Right lung (tissue), 5 donors: ENCODE results near the gene ATF1. TPM values are rescaled to one million over a fixed set of nuclear protein-coding genes. Genes with fewer than 3 reads are reported as not detected.
A peak's percentile ranks its signal among the peaks of the same experiment; 100 is the strongest.
"Not testable (repeated sequence)": the region's sequence is repeated elsewhere in the genome, so short reads cannot be mapped to it uniquely, and the experiment has no call there.

Experiments
- DNase-seq, 2 donors: peaks; one replicate each; pipeline ENCODE4 v3.0.0-alpha.2; 2013
- polyA plus RNA-seq, 5 donors: library from polyadenylated mRNA; unstranded; fragments of 120-200 nt; gene quantifications; one replicate each; pipeline versions ENCODE4 v1.2.1 to v1.2.3, GENCODE V29; 2013; ENCODE audit warnings: inconsistent platforms in 1 of 5, low replicate concordance in 1 of 5; ENCODE audit not compliant: insufficient read length in 5 of 5, insufficient read depth in 1 of 5

The ATF1 gene
- polyA plus RNA-seq, 5 donors, result 38.0 to 57.1 (median 50.9) TPM

DNA sequence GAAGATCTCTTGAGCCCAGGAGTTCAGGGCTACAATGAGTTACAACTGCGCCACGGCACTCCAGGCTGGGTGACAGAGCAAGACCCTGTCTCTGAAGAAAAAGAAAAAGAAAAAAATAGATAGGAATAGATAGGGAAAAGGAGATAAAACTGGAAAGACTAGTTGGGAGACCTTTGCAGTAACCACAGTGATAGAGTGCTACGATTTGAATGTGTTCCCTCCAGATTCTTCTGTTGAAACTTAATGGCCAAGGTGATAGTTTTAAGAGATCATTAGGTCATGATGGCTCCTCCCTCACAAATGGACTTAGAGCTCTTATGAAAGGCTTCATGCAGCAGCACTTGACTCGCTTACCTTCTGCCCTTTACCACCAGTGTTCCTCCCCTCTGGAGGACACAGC lies 13.5 kb upstream of the ATF1 start:
- DNase-seq, result no peak

DNA sequence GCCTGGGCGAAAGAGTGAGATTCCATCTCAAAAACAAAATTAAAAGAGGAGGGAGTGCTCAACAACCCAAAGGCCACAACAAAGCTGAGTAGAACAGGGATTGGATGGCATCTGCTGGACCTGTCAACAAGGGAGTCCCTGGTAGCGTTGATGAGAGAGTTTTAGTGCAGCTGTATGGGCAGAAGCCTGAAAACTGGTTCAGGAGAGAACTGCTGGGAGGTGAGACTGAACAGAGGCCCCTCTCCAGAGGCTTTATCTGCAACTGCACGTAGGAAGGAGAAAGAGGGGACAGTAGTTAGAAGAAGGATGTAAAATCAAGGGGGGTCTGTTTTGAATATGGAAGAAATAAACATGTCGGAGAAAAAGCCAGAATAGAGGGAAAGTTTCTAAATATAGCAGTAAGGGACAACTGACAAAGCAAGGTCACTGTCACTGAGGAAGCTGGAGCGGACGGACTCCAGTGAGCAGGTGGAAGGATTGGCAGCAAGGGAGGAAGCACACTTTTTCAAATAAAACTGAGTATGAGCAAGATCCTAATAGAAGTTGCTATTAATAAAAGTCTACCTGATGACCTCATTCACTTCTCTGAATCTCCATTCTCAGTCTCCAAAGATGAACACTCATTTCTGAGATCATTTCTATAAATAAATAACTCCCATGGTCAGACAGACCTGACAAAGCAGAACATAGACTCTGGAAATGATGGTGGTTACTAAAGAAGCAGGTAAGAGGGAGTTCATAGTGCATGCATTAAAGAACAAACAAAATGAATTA lies 11.8 kb upstream of the ATF1 start:
- no peak for DNase-seq

DNA sequence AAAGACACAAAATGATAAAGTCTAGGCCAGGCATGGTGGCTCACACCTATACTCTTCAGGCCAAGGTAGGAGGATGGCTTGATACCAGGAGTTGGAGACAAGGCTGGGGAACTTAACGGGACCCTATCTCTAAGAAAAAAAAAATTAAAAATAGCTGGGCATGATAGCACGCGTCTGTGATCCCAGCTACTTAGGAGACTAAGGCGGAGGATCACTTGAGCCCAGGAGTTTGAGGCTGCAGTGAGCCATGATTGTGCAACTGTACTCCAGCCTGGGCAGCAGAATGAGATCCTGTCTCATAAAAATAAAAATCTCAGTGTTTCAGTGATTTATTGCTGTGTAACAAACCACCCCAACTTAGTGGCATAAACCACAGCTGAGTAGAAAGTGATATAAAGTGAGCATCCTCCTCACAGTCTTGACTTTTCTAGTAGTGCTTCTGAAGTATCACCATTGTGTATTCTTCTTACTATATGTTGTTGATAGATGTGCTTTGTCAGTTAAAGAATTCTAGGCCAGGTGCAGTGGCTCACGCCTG lies 10.6 kb upstream of the ATF1 start:
- DNase-seq, result no peak

DNA sequence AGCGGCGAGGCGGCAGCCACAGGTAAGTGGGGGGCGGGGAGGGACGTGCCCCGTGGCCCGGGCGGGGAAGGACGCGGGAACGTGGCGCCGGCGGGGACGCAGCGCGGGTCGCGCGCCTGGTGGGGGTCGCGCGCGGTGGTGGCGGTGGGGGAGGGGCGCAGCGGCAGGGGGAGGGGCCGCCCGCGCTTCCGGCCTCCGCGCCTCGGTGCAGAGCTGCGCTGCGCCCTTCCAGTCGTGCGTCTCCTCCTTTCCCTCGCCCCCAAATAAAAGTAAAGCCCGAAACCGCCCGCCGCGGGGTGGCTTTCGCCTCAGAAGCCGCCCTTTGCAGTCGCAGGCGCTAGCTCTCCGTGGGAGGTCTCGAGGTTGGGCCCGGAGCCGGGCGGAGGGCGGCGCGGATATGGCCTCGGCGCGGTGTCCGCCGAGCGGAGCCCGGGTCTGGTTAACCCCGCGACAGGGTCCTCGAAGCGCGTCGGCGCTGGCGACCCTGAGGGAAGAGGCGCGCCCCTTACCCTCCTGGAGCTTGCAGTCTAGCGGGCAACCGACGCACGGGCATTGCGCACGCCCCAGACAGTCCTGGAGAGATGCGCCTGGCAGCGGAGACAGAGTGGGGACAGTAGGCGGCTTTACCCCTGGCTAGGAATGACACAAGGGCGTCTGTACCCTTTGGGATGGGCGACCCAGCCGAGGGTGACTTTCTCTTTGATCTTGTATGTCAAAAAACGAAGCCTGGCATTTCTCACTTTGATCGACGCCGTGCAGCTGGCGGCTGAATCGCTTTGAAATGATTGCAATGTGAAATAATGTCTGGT lies 589 bp downstream of the ATF1 start:
- DNase-seq, result peak; percentile 44 to 51

DNA sequence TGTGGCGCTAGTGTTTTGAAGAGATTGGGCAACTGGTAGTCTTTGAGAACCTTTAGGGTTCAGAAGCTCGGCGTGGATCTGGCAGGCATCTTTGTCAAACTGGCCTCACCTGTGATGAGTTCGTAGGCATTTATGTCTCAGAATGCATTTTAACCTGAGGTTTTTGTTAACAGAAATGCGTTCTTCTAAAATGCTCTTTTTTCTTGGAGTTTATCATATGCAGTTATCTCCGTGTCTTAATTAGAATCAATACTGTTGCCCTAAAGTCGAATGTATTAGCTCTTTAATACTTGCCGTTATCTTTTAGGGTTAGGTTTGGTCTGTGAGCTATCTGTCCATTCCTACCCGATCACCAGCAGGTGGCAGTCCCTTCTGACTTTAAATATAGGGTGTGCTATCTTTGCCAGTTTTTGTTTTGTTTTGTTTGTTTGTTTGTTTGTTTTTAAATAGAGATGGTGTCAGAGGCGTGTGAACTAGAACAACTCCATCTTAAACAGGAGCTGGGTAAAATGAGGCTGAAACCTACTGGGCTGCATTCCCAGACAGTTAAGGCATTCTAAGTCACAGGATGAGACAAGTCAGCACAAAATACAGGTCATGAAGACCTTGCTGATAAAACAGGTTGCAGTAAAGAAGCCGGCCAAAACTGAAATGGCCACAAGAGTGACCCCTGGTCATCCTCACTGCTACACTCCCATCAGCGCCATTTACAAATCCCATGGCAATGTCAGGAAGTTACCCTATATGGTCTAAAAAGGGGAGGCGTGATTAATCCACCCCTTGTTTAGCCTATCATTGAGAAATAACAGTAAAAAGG lies 1.4 kb downstream of the ATF1 start:
- peak; percentile 23 to 30 for DNase-seq

DNA sequence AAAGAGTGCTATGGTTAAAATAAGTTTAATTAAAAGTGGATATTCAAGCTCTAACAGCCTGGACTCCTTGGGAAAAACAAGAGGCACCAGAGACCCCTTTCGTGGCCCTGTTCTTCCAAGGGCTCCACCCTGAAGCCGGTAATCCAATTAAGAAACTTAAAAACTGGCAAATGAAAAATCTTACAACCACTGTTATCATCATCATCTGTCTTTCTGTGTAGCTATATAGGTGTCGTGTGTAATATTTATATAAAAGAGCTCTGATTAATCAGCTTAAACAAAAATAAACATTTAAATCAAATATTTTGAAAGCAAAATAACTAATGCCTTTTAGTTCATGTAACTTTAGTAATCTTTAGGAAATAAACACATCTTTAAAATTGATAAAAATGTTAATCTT lies 4.5 kb downstream of the ATF1 start:
- no peak for DNase-seq

DNA sequence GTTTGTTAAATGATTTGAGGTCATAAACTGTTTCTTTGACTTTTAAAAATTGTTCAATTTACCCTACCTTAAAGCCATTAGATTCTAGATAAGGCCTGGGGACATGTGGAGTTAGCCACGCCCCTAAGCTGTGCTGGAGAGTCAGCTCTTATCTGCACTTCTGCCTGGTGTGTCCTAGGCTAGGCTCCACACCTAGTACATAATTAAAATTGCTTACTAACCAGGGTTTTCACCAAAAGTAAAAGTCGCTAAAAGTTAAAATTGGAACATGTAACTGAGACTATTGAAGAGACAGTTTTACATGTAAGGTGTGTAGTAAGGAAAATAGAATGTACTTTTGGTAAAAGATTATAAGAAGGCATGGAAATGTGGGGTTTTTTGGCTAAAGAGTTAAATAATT lies 4.9 kb downstream of the ATF1 start:
- DNase-seq, result not testable (repeated sequence)

DNA sequence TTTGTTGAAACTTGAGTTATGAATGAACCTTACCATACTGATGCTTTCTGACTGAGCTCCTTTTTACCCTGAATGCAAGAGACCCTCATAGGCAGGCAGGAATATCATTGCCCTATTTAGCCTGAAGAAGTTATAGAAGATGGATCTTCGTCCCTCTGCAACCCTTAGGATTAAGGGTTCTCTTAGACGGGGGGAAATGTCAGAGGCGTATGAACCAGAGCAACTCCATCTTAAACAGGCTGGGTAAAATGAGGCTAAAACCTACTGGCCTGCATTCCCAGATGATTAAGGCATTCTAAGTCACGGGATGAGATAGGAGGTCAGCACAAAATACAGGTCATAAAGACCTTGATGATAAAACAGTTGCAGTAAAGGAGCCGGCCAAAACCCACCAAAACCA lies 7.5 kb downstream of the ATF1 start:
- no peak for DNase-seq

DNA sequence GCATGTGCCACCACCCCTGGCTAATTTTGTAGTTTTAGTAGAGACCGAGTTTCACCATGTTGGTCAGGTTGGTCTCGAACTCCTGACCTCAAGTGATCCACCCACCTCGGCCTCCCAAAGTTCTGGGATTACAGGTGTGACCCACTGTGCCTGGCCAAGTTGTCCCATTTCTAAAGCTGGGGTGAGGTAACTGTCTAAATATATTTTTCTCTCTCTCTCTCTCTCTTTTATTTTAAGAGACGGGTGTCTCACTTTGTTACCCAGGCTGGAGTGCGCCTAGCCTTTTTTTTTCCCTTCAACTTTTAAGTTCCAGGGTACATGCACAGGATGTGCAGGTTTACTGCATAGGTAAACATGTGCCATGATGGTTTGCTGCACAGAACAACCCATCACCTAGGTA lies 8.6 kb downstream of the ATF1 start:
- no peak for DNase-seq

DNA sequence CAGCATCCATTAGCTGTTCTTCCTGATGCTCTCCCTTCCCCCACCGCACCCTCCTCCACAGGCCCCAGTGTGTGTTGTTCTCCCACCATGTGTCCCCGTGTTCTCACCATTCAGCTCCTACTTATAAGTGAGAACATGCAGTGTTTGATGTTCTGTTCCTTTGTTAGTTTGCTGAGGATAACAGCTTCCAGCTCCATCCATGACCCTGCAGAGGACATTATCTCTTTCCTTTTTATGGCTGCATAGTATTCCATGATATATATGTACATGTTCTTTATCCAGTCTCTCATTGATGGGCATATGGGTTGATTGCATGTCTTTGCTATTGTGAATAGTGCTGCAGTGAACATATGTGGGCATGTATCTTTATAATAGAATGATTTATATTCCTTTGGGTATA lies 9.0 kb downstream of the ATF1 start:
- DNase-seq, result no peak

DNA sequence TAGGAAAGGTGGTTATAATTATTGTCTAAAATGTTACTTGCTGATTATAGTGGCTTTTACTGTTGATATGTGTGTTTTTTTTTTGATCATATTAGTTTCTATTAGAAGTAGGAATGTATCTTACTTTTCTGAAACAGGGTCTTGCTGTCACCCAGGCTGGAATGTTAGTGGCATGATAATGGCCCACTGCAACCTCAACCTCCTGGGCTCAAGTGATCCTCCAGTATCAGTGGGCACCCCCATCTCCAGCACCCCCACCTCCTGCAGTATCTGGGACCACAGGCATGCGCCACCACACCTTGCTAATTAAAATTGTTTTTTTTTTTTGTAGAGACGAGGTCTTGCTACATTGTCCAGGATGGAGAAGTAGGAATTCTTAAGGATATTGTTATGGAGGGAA lies 11.3 kb downstream of the ATF1 start:
- DNase-seq, result no peak

DNA sequence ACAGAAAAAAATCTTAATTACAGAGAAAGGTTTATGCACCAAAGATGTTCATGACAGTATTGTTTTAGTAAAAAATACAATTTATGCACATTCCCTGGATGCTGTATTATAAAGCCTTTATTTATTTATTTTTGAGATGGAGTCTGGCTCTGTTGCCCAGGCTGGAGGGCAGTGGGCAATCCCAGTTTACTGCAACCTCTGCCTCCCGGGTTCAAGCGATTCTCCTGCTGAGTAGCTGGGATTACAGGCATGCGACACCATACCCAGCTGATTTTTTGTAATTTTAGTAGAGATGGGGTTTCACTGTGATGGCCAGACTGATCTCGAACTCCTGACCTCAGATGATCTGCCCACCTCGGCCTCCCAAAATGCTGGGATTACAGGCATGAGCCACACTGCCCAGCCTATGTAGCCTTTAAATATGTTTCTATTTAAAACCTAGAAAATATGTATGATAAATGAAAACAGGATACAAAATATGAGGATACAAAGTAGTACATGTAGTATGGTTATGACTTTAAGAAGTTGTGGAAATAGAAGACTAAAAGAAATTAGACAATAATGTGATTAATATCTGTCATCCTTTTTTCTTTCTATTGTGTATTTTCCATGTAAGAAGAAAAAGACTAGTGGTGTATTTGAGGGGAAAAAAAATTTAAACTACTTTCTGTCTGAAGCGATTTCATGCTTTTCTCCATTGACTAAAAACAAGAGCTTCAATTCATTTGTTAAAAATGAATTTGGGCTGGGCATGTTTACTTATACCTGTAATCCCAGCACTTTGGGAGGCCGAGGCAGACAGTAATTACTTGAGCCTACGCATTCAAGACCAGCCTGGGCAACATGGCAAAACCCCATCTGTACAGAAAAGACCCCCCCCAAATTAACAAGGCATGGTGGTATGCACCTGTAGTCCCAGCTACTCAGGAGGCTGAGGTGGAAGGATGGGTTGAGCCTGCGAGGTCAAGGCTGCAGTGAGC lies 13.1 kb downstream of the ATF1 start:
- no peak for DNase-seq

DNA sequence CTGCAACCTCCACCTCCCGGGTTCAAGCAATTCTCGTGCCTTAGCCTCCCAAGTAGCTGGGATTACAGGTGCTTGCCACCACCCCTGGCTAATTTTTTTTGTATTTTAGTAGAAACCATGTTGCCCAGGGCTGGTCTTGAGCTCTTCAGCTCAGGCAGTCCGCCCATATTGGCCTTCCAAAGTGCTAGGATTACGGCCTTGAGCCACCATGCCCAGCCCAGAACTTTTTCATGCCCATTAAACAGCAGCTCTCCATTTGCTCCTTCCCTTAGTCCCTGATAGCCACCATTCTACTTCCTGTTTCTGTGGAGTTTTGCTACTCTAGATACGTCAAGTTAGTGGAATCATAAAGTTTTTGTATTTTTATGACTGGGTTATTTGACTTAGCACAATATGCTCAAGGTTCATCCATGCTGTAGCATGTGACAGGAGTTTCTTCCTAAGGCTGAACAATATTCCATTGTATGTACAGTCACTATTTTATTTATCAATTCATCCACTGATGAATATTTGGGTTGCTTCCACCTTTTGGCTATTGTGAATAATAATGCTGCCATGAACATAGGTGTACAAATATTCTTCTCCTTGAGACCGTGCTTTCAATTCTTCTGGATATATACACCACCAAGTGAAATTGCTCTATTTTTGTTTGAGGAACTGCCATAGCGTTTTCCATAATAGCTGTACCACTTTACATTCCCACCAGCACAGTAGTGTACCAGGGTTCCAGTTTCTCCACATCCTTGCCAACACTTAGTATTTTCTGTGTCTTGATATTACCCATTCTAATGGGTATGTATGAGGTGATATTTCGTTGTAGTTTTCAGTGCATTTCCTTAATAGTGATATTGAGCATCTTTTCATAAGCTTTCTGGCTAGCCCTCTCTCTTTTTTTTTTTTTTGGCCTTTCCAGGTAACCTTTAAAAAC lies 15.0 kb downstream of the ATF1 start:
- no peak for DNase-seq

DNA sequence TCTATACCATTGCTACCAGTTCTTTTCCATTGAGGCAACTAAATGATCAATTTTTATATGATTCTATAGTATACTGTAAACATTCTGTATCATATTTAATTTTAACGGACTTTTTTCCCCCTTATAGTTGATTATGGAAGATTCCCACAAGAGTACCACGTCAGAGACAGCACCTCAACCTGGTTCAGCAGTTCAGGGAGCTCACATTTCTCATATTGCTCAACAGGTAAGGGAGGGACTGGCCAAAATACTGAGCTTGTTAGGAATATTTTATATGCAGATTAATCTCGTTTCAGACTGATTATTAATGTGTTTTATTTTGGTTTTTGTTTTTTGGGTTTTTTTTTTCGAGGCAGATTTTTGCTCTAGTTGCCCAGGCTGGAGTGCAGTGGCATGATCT lies 16.1 kb downstream of the ATF1 start:
- DNase-seq, result no peak

DNA sequence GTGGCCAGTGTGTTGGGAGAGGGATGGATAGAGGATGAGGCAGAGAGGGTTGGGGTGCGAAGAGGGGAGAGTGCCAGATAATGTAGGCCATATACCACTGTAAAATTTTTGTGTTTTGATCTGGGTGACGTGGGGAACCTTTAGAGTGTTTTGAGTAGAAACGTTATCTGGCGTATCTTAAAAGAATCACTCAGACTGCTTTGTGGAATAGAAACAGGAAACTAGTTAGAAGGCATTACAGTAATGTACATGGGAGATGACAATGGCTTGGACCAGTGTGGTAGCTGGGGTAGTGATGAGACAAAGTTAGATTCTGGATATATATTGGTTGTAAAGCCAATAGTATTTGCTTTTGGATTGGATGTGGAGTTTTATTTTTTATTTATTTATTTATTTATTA lies 20.6 kb downstream of the ATF1 start:
- no peak for DNase-seq

DNA sequence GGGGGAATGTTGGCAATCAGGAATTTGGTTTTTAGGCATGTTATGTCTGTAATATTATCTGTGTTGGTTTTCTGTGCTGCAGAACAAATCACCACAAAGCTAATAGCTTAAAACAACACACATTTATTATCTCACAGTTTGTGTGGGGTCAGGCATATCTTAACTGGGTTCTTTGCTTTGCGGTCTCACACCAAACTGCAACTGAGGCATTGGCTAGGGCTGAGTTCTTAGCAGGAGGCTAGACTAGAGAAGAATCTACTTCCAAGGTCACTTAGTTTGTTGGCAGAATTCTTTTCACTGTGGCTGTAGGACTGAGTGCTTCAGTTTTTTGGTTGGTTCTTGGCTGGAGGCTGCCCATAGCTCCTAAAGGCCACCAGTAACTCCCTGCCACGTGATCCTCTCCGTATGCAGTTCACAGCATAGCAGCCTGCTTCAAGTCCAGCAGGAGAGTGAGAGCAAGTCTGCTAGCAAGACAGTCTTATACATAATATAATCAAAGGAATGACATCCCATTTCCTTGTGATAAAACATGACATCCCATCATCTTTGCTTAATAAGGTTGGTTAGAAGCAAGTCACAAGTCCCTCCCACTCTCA lies 21.6 kb downstream of the ATF1 start:
- no peak for DNase-seq

DNA sequence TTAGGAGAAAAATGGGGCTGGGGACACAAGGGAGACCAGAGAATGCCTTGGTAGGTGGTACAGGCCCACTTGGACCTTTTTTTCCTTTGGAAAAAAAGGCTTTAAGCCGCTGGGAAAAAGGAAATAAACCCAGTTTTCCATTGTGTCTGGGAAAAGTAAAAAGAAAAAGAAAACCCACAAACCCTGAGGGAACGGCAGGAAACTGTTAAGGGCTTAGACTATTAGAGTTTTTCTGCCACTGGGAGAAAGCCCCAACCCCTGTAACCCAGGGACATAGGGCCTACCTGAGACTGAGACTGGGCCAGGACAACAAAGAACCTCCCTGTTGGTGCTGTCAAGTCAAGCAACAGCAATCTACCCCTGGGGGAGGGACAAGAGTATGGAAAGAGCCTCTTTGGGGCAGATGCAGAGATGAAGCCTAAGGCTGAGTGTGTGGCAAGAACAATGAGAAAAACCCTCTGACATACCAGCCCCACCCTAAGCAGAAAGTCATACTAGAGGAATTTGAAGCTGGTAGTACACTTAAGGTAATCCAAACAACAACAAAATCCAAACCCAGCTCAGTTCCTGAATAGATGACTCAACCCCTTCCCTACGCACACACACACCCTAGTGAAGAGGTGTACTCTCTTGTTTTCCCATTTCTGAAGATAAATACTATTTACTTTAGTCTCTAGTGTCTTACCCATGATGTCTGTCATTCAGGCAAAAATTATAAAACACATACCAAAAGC lies 22.8 kb downstream of the ATF1 start:
- DNase-seq, result no peak

DNA sequence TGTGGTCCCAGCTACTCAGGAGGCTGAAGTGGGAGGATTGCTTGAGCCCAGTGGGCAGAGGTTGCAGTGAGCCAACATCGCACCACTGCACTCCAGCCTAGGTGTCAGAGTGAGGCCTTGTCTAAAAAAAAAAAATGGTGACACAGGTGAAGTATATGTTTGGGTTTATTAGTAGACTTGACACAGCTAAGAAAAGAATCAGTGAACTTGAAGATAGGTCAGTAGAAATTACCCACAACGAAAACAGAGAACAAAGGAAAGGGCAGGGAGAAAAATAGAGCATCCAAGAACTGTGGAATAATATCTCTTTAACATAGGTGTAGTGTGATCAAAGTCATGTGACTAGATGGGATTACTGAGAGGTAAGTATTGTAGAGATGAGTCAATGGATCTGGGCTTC lies 23.7 kb downstream of the ATF1 start:
- DNase-seq, result no peak

DNA sequence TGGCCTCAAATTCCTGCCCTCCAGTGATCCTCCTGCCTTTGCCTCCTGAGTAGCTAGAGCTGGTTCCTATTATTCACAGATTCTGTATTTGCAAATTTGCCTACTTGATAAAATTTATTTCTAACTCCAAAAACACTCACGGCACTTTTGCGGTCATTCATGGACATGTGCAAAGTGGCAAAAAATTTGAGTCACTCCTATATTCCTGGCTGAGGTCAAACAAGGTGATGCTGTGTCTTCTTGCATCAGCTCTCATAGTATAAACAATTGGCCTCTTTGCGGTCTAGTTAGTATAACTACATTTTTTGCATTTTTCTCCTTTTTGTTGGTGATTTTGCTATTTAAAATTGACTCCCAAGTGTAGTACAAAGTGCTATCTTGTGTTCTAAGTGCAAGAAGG lies 24.7 kb downstream of the ATF1 start:
- DNase-seq, result no peak
